GM18909 (cell line): Measurements from ENCODE around the gene SNX1.

Source experiments
- ATAC-seq: cut with Tn5 transposase; IDR thresholded peaks from one replicate; pipeline ENCODE4 v1.9.1; 2021; ENCODE audit warnings: mild to moderate bottlenecking; ENCODE audit not compliant: unreplicated experiment, poor library complexity

SNX1 gene

GRCh38 chr15:64141798-64142512 lies 46.2 kb downstream of the SNX1 start:
- no peak for ATAC-seq

DNA sequence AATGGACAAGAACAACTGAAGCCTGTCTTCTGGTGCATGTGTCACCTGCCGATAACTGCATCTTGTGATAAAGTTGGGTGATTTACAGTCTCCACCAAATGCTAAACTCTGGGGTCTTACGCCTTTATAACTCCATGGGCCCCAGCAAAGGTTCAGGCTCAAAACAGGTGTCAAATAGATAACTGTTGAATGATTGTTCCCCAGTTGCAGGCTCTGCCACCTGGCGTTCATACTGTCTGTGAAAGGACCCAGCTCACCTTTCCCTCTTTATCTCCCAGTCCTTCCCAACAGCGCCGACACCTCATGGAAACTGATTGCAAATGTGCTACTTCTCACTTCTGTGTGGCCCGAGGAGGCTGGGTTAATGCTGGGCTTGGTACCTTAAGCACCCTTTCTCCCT lies 47.5 kb downstream of the SNX1 start:
- no peak for ATAC-seq

GRCh38 chr15:64144192-64144564 lies 48.4 kb downstream of the SNX1 start:
- no peak for ATAC-seq

DNA sequence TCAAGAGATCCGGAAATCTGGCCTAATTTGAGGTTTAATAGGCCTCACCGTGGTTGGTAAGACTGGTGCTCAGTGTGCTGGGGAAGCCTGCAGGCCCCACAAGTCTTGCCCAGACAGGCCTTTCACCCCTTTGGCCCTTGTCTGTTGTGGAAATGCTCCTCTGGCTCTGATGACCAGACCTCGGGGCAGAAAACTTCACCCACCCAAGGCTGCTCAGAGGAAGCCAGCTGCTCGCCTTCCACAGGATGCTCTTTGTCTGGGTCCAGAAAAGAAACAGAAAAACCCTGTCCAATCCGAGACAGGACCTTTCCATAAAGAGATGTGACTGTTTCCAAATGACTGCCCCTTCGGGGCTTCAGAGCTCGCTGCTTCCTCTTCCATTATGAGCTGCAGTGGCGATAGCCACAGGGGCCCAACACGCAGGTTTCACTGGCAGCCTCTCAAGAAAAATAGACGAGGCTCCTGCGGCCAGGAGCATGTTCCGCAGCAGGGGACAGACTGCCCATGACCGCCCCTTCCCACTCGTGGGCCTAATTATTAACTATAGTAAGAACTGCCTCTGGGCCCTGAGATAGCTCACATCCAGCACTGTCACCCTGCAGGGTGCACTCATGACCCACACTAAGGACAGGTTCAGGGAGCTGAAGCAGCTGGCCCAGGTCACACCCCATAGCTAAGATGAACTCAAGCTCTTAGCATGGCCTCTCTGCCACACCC lies 48.9 kb downstream of the SNX1 start:
- ATAC-seq: peak; percentile 70

- no peak for ATAC-seq
These were observed 50.3 kb downstream of the SNX1 start for GRCh38 chr15:64146041-64146440.

DNA sequence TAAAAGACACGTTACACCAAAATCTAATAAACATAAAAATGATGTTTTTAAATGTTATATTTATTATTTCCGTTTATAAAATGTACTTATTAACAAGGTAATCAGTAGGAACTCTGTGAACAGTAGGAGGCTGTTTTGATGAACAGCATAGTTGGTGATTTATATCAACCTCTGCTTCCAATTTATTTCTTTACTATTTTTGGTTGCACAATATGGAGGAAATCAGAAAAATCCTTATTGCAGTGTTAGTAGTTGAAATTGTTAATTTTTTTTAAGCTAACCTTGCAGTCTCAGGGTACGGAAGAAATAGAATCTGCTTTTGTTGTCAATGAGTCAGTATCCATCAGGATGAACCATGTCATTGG lies 50.7 kb downstream of the SNX1 start:
- ATAC-seq: no peak

DNA sequence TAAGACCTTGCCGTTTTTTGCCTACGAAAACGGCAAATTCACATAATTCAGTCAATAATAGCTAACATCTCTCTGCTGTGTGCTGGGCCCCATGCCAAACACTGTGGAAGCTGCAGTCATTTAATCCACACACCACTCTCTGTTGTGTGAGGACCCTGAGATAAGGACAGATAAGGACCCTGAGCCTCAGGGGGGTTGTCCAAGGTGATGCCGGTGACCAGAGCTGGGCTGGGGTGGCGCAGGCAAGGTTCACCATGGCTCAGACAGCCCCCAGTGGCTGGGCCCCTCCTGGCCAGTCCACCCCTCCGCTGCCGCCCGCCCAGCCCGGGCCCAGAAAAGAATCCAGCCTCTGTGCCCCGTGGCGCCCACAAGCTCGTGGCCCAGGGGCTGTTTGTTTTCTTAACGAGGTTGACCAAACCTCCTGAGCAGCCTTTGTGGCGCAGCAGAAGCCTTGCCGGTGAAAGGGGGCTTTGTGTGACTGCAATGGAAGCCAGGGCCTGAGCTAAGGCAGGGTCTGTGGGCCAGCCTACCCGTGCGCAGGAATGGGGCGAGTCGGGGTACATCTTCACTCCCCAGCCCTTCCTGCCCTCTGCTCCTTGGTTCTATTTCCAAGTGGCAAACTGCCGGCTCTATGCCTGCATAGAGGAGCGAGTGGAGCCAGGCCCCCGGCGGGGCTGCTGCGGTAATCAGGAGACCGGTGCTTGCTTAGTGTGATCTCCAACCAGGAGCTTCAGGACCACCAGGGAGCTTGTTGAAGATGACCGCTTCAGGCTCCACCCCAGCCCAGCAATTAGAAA lies 51.3 kb downstream of the SNX1 start:
- ATAC-seq: no peak

DNA sequence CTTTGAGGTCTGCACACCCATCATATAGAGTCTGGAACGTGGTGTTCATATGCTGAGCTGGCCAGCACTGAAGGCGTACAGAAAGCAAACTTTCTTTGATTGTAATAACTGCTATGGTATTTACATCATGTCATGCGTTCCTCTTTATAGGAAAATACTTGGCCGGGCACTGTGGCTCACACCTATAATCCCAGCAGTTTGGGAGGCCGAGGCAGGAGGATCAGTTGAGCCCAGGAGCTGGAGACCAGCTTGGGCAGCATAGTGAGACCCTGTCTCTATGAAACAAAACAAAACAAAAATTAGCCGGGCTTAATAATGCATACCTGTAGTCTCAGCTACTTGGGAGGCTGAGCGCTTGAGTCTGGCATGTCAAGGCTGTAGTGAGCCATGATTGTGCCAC lies 52.4 kb downstream of the SNX1 start:
- ATAC-seq: no peak

GRCh38 chr15:64148581-64148980 lies 52.8 kb downstream of the SNX1 start:
- ATAC-seq: no peak

GRCh38 chr15:64149424-64149823 lies 53.6 kb downstream of the SNX1 start:
- no peak for ATAC-seq

DNA sequence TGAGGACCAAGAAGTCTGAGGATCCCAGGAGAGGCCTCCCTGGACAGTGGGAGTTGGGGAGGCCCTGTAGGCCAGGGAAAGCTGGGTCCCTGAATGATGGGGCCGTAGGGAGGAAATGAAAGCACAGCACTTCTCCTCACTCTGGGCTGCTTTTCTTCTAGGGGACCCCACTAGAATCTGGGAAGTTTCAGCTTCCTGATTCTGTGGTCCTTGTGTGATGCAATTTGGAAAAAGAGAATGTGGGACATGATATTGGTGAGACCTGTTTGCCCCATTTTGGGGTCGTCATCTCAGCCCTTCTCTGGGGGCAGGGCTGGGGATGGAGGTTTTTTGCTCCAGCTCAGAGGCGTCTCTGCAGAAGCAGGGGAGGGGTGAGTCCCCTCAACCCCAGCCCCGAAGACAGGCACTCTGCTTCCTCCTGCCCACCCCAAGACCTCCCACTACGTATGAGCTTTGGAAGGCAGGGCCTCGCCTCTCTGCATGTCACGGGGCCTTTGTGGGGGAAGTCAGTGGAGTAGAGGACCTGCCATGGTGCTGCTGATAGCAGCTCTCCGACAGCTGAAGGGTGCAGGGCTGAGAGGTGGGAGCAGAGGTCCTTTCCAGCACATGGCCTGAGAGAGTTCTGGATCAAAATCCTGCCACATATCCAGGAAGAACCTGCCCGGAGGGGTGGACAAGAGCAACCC lies 54.3 kb downstream of the SNX1 start:
- no peak for ATAC-seq

DNA sequence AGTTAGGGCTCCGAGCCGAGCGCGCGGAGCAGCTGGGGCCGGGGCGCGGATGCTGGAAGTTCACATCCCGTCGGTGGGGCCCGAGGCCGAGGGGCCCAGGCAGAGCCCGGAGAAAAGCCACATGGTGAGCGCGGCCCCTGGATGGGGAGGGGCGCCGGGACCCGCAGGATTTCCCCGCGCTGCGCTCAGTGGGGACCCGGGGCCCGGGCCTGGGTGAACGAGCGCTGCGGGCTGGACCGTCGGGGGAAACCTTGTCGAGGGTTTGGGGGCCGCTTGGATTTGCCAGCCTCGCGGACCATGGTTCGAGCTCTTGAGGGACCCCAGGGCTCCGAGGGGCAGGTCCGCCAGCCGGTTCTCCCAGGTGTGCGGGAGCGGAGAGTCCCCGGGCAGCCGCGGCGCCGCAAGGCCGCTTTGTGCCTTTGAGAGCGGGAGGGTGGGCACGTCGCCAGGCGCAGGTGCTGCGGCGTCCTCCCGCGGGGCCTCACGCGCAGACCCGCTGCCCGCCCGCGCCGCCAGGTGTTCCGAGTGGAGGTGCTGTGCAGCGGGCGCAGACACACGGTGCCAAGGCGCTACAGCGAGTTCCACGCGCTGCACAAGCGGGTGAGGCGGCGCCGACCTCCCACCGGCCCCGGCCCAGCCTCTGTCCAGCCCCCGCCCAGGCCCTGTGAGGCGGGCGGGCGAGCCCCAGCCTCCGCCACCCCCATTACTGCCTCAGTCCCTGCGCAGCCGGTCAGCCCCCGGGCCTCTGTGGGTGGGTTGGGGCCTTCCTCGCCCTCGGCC lies 56.1 kb downstream of the SNX1 start, which contains the start of gene SNX22:
Gene SNX22 (plus strand): TSS at position 5 of the 780 bp plus-strand sequence. CDS start 45 bp downstream, at position 50.
- no peak for ATAC-seq

DNA sequence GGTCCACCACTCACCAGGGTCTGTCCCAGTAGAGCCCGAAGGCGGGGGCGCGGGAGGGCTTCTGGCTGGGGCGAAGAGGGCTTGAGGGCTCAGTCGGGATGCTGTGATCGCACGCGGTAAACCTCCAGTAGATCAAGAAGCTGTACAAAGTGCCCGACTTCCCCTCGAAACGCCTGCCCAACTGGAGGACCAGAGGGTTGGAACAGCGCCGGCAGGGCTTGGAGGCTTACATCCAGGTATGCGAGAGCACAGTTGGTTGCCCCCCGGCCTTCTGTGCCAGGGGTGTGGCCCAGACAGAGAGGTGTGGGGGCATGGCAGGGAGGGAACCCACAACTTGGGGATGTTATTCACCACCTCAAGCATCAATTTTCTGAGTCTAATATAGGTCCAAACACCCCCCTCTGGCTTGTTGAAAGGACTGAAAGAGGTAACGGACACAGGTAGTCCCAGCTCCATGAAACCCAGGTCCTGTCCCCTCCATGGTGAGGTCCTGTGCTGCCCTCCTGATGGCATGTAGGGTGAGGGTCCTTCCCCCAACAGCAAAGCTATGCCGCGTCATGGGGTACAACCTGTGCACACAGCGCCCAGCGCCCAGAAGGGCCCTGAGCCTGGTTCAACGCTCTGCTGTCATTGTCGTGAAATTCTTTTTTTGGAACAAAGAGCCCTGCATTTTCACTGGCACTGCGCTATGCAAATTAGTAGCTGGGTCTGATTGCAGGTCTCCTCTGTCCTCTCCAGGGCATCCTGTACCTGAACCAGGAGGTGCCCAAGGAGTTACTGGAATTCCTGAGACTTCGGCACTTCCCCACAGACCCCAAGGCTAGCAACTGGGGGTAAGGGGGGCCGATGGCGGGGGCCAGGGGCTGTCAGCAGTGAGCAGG lies 57.0 kb downstream of the SNX1 start:
- ATAC-seq: peak; percentile 21

DNA sequence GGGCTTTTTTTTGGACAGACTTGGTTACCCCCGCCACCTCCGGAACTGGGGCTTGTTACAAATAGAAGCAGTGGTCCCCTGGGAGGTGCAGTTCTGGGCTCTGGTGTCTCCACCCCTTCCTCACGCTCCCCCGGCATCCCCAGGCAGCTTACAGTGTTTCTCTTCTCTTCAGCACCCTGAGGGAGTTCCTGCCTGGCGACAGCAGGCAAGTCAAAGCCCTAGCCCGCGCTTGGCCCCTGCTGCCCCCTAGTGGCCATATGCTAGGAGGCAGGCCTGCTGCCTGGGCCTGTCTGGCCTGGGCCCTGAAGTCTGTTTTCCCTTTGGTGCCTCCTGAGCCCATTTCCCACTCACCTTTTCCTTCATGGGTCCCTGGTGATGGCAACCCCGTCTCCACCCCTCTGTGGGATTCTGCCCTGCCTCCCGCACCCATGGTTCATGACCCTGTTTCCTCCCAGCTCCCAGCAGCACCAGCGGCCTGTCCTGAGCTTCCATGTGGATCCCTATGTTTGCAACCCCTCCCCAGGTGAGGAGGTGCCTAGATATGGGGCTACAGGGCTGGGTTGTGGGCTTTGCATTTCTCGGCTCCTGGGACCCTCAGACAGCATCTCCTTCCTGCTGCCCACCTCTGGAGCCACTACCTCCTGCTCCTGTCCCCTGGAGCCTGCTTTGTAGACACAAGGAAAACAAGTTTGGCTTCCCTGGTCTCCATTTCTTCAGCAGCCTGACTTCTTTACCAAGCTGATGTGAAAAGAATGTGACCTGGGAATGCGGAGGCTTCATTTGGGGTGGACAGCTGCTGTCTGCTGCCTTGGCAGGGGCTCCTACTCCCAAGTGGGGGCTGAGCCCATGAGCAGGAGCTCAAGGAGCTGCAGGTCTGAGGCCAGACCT lies 57.9 kb downstream of the SNX1 start:
- ATAC-seq: peak; percentile 61

- no peak for ATAC-seq
These were observed 60.2 kb downstream of the SNX1 start for GRCh38 chr15:64155802-64156651.

- ATAC-seq: no peak
These were observed 61.0 kb downstream of the SNX1 start for GRCh38 chr15:64156652-64157331.
